COR-L47 (cell line): Measurements from ENCODE around the gene ZNF578.
A peak's percentile ranks its signal among the peaks of the same experiment; 100 is the strongest.
"Not testable (repeated sequence)": the region's sequence is repeated elsewhere in the genome, so short reads cannot be mapped to it uniquely, and the experiment has no call there.

ENCODE experiments used
- DNase-seq: peaks from one replicate; lab custom pipeline; 2025; lab: John Stamatoyannopoulos, UW

The ZNF578 gene

DNA sequence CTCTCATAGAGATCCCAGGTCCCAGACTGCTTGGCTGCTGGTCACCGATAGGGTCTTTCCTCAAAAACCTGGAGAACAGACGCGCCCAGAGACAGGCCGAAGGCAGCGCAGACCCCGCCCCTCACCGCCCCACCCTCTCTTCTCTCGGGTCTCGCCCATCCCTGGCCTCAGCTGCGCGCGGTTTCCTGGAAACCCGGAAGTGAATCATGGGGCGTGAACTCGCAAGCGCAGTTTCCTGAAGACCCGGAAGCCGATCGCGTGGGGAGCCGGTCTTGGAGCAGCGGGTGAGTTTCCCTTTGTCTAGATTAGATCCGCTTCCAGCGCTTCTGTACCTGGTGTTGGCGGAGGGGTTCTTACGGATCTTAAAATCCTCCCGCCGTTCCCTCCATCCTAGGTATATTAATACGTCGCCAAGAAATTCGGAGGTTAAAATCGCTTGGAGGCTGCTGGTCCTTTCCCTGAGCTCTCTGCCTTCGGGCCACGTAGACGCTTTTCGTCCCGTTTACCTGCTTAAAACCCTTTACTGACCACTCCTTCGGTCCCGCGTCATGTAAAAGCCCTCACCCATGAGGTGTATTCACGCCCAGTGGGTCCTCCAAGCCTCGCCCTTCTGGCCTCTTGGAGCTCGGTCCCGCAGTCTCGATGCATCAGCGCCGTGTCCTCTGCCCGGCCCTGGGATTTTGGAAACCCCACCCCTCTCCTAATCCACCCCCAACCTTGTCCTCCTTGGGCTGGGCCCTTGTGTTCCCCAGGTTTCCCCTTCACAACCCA is at the start of gene ZNF578:
TSS of gene ZNF578 (plus strand) at position 230 of the 771 bp plus-strand sequence. CDS start 48,293 bp downstream, outside the sequence.
- DNase-seq: no peak

DNA sequence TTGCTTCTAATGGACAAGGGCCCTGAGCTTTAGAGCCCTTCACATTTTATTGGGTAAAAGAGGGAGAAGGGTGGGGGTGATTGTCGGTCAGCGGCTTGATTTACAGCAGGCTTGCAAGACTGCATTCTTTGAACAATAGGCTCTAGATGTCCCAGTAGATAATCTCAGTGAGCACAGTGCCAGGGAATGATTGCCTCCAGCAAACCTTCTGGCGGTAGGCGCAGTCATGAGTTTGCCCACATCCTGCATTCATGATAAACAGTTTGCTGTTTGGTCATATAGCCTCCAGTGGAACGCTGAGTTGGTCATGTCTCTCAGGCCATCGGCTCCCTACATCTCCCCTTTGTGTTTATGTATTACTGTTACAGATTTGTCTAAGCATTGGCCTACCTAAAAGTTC is 43.1 kb upstream of the ZNF578 start:
- DNase-seq: no peak

DNA sequence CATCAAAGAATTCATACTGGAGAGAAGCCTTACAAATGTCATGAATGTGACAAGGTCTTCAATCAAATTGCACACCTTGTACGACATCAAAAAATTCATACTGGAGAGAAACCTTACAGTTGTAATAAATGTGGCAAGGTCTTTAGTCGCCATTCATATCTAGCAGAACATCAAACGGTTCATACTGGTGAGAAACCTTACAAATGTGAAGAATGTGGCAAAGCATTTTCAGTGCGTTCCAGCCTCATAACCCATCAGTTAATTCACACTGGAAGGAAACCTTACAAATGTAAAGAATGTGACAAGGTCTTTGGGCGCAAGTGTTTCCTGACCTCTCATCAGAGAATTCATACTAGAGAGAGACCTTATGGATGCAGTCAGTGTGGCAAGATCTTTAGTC is 37.6 kb upstream of the ZNF578 start:
- DNase-seq: no peak

DNA sequence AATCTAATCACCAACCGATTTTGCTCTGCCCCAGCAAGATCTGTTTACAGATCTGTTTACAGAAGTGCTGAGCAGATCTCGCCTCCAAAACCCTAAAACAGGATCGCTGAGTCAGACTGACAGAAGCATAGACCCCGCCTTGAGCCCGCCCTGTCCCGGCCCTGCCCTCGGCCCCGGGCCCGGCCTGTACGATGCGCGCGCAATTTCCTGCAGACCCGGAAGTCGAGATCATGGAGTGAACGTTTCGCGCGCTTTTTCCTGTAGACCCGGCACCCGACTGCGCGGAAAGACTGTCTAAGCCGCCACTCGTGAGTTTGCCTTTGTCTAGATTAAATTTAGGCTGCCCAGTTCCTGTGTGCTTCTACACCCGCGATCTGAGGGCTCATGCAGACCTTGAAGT is 24.4 kb upstream of the ZNF578 start, which contains the start of gene ZNF534:
TSS of gene ZNF534 (plus strand) at position 212 of the 400 bp plus-strand sequence. CDS start 2,327 bp downstream, outside the sequence.
- no peak for DNase-seq

DNA sequence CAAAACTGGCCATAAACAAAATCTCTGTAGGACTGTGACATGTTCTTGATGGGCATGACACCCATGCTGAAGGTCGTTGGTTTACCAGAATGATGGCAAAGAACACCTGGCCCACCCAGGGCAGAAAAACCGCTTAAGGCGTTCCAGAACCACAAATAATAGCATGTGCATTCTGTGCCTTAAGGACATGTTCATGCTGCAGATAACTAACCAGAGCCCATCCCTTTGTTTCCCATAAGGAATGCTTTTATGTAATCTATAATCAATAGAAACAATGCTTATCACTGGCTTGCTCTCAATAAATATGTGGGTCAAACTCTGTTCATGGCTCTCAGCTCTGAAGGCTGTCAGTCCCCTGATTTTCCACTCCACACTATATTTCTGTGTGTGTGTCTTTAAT is 11.2 kb upstream of the ZNF578 start:
- DNase-seq: no peak

DNA sequence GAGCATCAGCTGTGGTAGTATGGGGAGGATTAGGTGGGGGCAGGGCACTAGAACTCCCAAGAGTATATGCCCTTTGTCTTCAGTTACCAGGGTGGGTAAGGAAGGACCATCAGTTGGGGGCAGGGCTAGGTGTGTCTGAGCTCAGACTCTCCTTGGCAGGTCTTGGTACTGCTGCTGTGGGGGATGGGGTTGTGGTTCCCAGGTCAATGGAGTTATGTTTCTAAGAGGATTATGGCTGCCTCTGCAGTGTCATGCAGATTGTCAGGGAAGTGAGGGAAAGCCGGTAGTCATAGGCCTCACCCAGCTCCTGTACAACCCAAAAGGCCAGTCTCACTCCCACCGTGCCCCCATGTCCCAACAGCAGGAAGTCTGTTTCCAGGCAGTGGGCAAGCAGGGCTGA is 8.8 kb upstream of the ZNF578 start:
- no peak for DNase-seq

DNA sequence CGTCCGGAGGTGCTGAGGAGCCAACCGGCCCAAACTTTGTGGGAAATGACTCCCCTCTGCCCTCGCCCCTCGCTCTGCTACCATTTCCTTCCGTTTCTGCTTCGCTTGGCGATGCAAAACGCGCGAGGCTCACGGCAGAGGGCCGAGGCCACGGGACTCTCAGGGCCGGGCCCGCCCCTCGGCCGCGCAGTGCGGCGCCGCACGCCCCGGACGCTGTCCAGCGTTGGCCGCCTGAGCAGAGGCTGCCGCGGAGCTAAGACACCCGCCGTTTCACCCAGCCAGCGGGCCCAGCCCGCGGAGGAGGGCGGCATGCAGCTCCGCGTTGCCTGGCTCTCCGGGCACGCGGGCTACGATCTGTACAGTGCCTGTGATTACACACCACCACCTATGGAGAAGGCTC is 2.1 kb upstream of the ZNF578 start:
- DNase-seq: no peak

DNA sequence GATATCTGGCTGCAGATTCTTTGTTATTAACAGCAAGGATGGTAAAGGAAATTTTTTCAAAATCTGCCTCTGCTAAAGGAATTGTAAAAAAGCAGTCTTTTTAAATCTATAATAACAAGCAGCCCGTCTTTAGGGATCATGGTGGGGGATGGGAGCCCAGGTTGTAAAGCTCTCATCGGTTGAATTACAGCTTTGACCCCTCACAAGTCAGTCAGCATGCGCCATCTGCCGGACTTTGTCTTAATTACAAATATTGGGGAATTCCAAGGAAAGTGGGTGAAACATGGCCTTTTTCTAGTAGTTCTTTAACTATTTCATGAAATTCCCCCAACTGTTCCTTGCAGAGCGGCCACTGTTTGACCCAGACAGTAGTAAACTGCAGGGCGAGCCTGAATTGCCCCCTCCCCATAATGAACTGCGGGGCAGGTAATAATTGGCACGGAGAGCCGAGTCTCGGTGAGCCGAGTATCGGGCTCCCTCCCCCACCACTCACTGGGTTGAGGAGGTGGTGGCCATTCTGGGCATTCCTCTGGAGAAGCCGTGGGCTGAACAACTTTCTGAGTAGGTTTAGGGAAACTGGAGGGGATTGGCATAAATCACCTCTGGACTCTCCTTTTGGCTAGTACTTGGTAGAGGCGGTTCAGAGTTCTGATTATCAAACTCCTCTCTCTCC is 11.6 kb downstream of the ZNF578 start:
- peak; percentile 64 for DNase-seq

DNA sequence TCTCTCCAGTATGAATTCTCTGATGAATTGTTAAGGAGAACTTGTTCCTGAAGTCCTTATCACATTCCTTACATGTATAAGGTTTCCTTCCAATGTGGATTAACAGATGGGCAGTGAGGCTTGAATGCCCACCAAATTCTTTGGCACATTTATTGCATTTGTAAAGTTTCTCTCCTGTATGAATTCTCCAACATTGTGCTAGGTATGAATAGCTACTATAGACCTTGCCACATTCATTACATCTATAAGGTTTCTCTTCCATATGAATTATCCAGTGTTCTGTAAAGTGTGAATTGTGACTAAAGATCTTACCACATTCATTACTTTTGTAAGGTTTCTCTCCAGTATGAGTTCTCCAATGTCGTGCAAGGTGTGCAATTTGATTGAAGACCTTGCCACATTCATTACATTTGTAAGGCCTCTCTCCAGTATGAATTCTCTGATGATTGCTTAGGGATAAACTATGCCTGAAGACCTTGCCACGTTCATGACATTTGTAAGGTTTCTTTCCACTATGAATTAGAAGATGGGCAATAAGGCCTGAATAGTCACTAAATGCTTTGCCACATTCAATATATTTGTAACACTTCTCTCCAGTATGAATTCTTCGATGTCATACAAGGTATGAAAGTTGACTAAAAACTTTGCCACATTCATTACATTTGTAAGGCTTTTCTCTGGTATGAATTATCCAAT is 20.4 kb downstream of the ZNF578 start:
- DNase-seq: no peak

DNA sequence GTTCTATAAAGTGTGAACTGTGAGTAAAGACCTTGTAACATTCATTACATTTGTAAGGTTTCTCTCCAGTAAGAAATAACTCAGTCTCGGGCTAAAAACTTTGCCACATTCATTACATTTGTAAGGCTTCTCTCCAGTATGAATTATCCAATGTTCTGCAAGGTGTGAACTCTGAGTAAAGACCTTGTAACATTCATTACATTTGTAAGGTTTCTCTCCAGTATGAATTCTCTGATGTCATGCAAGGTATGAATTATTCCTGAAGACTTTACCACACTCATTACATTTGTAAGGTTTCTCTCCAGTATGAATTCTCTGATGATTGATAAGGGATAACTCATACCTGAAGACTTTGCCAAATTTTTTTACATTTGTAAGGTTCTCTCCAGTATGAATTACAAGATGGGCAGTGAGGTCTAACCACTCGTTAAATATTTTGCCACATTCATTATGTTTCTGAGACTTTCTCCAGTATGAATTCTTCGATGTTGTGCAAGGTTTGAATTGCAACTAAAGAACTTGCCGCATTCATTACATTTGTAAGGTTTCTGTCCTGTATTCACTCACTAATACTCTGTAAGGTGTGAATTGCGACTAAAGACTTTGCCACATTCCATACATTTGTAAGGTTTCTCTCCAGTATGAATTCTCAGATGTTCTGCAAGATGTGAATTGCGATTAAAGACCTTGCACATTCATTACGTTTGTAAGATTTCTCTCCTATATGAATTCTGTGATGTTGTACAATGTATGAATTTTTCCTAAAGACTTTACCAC is 21.2 kb downstream of the ZNF578 start:
- no peak for DNase-seq

DNA sequence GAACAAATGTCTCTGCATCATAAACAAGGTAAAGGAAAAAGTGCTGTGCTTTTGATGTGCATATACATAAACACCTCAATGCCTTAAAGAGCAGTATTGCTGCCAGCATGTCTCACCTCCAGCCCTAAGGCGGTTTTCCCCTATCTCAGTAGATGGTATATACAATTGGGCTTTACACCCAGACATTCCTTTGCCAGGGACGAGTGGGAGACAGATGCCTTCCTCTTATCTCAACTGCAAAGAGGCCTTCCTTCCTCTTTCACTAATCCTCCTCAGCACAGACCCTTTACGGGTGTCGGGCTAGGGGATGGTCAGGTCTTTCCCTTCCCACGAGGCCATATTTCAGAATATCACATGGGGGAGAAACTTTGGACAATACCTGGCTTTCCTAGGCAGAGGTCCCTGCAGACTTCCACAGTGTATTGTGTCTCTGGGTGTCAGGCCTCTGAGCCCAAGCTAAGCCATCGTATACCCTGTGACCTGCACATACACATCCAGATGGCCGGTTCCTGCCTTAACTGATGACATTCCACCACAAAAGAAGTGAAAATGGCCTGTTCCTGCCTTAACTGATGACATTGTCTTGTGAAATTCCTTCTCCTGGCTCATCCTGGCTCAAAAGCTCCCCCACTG is 30.9 kb downstream of the ZNF578 start:
- not testable (repeated sequence) for DNase-seq

DNA sequence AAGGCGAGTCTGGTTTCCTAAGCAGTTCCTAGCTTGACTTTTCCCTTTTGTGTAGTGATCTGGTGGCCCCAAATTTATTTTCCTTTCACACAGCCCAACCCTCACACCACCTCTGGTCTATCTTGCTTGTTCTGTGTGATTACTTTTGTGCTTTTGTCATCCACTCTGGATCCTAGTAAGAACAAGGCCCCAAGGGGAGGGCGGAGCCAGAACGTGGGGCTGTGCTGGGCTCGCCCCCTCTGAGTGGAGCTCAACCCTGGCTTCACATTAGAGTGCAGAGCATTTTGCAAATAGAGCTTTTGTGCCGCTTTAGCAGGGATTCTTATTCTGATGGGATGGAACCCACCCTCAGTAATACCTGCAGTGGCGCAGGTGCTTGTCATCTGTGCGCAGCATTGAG is 31.7 kb downstream of the ZNF578 start:
- DNase-seq: not testable (repeated sequence)

DNA sequence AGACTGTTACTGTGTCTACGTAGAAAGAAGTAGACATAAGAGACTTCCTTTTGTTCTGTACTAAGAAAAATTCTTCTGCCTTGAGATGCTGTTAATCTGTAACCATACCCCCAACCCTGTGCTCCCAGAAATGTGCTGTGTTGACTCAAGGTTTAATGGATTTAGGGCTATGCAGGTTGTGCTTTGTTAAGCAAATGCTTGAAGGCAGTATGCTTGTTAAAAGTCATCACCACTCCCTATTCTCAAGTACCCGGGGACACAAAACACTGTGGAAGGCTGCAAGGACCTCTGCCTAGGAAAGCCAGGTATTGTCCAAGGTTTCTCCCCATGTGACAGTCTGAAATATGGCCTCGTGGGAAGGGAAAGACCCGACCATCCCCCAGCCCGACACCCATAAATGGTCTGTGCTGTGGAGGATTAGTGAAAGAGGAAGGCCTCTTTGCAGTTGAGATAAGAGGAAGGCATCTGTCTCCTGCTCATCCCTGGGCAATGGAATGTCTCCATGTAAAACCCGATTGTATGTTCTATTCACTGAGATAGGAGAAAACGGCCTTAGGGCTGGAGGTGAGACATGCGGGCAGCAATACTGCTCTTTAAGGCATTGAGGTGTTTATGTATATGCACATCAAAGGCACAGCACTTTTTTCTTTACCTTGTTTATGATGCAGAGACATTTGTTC is 32.3 kb downstream of the ZNF578 start:
- DNase-seq: not testable (repeated sequence)

DNA sequence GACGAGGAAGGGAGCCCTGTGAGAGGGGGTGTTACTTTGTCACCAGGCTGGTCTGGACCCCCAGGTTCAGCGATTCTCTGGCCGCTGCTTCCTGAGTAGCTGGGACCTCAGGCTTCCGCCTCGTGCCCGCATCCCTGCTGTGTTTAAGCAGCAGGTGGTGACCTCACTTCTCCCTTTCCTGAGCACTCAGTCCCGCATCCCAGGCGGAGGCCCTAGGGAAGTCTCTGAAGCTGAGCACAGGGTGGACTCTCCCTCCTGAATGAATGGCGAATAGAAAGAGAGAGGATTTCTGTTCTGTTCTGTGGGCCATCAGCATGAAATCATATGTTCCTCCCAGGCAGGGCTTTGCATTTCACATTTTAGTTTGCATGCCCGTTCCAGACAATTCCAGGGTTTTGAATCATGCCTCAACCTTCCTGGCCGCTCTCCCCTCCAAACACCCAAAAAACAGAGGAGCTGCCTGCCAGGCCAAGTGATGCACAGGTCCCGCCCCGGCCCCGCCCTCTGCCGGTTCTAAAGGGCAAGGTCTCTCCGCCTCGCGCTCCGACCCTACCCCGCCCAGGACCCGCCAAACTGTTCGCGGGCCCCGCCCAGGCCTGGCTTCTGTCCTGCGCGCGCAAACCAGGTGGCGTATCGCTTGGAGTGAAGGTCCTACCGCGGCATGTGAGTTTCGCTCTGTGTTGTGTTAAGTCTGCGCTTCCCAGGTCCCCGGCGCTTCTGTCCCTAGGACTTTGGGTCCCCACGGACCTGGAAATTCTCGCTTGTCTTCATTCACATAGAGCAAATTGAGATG is 39.0 kb downstream of the ZNF578 start:
- no peak for DNase-seq

DNA sequence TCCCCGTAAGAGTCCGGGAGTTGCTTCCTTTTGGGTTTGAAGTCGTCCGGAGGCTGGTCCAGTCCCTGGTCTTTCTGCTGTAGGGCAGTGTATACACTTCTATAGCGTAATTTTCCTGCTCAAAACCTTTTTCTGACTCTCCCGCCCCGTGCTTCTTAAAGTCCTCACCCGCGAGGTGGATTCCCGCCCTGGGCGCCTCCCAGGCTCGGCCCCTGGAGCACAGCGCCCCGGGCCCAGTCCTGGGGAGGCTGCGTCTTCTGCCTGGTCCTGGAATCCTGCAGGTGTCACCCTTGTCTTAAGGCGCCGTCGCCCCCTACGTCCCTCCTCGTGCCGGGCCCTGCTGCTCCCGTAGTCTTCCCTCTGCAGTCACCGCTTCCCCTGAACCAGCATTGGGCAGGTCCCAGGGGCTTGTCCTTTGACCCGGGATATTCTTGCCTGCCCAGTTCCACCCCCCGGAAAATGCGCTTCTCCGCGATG is 39.7 kb downstream of the ZNF578 start:
- DNase-seq: no peak

DNA sequence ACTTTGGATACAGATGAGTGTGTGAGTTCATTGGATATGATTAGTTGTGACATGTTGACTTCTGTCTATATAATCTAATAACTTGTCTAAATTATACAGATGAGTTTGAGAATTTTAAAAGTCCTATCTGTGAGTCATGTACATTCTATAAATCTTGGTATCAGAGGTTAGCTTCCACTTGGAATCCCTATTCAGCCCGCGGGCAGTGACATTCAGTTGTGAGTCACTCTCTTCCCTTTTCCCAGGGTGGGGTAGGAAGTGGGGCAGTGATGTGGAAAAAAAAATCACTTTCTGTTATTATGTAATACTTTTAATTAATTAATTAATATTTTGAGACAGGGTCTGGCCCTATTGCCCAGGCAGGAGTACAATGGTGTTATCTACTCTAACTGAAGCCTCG is 41.2 kb downstream of the ZNF578 start:
- no peak for DNase-seq

DNA sequence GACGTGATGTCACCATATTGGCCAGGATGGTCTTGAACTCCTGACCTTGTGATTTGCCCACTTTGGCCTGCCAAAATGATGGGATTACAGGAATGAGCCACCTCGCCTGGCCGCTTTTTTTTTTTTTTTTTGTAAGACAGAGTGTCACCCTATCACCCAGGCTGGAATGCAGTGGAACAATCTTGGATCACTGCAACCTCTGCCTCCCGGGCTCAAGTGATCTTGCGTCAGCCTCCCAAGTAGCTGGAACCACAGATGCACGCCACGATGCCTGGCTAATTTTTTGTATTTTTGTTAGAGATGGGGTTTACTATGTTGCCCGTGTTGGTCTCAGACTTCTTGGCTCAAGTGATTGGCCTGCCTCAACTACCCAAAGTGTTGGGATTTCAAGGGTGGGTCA is 45.2 kb downstream of the ZNF578 start:
- DNase-seq: no peak

DNA sequence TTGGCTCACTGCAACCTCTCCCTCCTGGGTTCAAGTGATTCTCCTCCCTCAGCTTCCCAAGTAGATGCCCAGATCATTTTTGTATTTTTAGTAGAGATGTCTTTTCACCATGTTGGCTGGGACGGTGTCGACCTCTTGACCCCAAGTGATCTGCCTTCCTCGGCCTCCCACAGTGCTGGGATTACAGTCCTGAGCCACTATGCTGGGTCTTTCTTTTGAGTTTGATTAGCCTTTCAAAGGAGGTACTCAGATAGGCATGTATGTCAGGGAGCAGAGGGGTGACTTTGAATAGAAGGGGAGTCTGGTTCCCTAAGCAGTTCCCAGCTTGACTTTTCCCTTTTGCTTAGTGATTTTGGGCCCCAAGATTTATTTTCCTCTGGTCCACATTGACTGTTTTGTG is 47.1 kb downstream of the ZNF578 start:
- DNase-seq: not testable (repeated sequence)

DNA sequence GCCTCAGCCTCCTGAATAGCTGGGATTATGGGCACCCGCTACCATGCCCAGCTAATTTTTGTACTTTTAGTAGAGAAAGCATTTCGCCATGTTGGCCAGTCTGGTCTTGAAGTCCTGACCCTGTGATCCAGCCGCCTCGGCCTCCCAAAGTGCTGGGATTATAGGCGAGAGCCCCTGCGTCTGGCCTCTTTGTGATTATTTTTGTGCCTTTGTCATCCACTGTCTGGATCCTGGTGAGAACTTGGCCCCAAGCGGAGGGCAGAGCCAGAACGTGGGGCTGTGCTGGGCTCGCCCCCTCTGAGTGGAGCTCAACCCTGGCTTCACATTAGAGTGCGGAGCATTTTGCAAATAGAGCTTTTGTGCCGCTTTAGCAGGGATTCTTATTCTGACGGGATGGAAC is 47.6 kb downstream of the ZNF578 start:
- not testable (repeated sequence) for DNase-seq

DNA sequence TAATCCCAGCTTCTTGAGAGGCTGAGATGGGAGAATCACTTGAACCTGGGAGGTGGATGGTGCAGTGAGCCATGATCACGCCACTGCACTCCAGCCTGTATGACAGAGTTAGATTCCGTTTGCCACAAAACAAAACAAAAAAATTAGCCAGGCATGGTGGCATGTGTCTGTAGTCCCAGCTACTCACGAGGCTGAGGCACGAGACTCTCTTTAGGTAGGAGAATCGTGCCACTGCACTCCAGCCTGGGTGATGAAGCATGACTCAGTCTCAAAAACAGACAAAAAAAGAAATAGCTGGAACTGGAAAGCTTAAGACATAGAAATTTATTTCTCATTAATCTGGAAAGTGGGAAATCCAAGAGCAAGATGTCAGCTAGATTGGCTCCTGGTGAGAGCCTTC is 53.9 kb downstream of the ZNF578 start:
- no peak for DNase-seq
